NCI-H82 treated with DMSO at 0.1 percent for 48 hours (cell line): ENCODE measurements around the gene NDFIP1.

Experiments
- DNase-seq: peaks from one replicate; lab custom pipeline; 2025; ENCODE audit not compliant: unreplicated experiment; lab: John Stamatoyannopoulos, UW

NDFIP1 gene

GRCh38 chr5:142091012-142091411 is 17.6 kb upstream of the NDFIP1 start:
- peak; percentile 36 for DNase-seq

DNA sequence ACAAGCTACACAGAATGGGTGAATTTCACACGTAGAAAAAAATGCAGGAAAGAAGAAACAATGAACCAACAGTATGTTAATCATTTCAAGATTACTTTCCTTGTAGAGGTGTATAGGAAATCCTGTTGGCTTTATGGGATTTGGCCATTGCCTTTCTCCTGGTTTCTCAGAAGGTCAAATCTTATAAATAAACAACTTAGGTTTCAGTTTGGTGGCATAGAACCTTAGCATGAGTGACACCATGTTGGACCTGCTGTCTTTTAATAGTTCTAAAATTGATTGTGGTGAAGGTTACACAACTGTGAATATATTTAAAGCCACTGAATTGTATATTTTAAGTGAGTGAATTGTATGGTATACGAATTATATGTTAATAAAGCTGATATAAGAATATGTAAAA is 16.7 kb upstream of the NDFIP1 start:
- no peak for DNase-seq

GRCh38 chr5:142095035-142095434 is 13.5 kb upstream of the NDFIP1 start:
- DNase-seq = no peak

DNA sequence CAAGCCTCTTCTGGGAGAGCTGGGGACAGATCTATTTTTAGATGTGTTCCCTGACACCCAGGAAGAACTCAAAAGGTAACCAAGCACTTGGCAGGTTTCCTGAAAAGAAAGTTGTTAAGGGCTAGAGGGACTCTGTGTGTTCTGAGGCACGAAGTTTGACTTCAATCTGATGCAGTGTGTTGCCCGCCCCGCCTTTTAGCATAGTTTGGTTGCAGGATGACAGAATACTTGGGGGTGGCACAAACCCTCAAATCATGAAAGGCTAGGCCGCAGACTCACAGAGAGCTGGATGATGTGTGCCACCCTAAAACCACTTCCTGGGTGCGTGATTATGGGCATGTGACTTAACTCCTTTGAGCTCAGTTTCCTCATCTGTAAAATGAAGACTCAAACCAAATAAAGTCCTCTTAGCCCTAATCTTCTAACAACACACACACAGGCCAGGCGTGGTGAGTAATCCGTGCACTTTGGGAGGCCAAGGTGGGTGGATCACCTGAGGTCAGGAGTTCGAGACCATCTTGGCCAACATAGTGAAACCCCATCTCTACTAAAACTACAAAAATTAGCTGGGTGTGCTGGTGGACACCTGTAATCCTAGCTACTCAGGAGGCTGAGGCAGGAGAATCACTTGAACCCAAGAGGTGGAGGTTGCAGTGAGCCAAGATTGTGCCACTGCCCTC is 12.8 kb upstream of the NDFIP1 start:
- DNase-seq = no peak

GRCh38 chr5:142096382-142096781 is 12.2 kb upstream of the NDFIP1 start:
- DNase-seq = no peak

DNA sequence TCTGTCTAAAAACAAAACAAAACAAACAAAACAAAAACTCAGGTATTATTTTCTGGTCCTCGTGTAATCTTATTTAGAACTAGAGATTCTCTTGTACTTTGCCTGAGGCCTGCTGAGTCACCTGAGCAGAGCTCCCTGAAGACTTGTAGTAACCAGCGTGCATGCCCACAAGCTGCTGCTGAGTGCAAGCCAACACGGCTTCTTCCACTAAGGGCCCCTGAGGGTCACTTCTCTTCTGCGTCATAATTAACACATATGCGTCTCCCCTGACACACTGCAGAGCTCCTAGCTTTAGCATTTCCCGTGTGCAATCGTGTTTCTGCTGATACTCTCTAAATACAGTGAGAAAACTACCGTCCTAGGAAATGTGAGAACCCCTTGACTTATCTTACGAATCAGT is 10.9 kb upstream of the NDFIP1 start:
- no peak for DNase-seq

DNA sequence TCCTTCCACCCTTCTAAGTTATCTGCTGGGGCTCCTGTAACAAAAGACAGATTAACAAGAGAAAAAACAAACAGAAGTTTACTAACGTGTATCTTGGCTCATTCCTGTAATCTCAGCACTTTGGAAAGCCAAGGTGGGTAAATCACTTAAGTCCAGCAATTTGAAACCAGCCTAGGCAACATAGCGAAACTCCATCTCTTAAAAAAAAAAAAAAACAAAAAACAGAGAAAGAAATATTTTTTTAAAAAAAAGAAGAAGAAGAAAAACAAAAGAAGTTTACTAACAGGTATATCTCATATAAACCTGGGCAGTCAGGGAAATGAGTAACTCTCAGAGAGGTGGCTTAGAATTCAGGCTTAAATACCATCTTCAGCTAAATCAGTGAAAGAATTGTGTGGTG is 10.3 kb upstream of the NDFIP1 start:
- no peak for DNase-seq

GRCh38 chr5:142098931-142099330 is 9.6 kb upstream of the NDFIP1 start:
- DNase-seq = no peak

- no peak for DNase-seq
Measured at GRCh38 chr5:142100307-142100706, 8.3 kb upstream of the NDFIP1 start.

DNA sequence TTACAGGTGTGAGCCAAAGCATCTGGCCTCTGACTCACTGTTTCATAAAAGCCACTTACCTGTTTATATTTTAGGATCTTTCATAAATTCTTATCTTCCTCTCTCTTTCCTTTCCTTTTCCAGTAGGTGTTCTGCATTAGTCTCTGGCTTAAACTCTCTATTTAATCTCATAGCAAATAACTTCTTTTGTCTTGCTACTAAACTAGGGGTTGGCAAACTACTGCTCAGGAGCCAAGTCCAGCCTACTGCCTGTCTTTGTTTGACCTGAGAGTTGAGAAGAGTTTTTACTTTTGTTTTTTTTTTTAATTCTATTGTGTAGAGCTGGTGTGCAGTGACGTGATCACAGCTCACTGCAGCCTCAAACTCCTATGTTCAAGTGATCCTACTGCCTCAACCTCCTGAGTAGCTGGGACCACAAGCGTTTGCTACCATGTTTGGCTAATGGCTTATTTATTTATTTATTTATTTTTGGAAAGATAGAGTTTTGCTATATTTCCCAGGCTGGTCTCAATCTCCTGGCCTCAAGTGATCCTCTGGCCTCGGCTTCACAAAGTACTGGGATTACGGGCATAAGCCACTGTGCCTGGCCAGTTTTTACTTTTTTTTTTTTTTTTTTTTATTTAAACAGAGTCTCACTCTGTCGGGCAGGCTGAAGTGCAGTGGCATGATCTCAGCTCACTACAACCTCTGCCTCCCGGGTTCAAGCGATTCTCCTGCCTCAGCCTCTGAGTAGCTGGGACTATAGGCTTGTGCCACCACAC is 5.4 kb upstream of the NDFIP1 start:
- DNase-seq = no peak

DNA sequence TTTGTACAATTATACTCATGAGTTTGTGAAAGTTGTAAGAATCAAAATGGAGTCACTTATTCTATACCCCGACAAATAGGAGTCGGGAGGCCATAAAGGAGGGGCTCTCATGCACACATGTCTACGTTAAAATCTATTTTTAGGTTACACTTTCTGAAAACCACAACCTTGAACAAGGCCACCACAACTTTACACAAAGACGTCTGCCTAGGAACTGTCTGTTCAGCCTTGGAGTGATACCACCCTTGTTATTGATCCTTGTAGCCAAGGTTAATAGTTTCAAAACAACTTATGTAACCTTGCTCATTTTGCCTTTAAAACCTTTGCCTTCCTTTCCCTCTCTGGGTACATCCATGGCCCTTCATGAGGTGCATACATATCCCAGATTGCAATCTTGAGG is 4.1 kb upstream of the NDFIP1 start:
- no peak for DNase-seq

GRCh38 chr5:142106061-142106460 is 2.5 kb upstream of the NDFIP1 start:
- DNase-seq = no peak

DNA sequence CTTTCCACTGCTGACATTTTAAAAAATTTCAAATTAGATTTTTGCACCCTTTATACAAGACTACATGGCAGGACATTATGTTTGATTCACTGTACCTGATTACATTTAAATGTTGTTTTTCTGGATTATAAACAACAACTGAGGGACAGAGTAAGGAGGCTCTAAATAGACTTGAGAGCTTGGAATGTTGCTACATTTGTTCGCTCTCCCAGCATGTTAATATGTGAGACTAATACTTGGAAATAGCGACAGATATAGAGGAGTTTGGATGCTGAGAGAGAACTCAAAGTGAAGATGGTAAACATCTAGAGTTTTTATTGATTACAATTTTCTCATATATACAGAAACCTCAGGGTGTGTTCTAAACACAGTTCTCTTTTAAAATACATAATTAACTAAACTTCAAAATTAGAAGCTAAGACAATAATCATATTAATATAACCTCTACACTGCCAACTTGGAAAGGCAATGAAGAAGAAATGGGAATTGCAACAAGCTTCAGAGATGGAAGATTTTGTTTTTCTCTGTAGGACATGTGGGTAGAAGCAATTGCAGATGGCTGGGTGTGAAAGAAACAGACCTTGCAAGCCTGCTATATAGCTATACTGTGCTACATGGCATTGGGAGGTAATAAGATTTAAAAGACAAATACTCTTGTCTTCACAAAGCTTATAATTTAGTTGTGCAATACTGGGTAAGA is 1.4 kb upstream of the NDFIP1 start:
- DNase-seq = peak; percentile 42

DNA sequence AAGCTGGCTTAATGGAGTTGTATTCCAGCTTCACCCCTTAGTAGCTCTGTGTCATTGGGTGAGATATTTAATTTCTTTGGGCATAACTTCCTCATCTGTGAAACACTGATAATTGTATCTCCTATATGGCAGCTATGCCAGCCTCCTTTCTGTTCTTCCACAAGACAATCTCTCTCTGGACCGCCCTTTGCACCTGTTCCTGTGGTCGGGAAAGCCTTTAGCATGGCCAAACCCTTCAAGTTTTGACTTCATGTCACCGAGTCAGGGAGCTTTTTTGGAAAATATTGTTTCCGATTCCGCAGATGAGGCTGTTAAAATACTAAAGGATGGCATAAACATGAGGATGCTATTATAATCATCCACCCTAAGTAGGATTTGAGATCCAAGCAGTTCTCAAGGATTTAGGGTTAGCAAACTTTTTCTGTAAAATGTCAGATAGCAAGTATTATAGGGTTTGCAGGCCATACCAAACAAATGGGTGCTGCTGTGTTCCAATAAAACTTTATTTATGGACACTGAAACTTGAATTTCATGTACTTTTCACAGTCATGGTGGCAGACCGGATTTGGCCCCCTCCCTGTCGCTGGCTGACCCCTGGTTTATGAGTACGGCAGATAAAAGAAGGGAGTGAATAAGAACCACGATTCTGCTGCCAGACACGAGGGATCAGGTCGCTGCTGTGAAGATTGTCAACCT is 695 bp upstream of the NDFIP1 start:
- no peak for DNase-seq

DNA sequence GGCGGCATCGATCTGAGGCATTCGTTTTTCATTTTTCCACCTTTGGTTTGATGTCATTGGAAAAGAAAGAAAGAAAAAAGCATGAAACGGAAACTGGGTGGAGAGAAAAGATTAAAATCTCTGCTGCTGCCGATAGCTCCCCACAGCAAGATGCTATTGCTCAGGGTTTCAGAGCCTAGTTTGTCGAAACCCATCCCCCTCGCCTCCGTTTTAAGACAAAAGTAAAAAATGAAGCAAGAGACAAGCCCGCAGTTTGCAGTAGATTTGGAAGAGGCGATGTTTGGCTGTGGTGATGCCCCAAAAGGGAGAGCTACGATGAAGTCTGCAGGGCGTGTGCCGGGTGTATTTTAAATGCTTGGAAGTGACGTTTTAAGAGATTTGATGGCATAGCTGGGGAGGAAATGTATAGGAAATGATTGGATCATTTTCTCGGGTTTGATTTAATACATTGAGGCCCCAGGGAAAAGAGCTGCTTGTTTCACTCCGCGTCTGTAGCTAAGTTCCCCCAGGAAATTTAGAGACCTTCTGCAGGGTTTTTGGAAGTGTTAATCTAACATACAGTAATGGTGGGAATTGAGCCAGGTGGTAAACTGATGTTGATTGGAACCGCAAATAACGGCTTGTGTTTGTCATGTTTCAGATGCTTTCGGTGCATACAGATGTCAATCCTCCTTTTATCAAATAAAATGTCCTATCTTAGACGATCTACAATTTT is 909 bp downstream of the NDFIP1 start:
- no peak for DNase-seq

- DNase-seq = no peak
Measured at GRCh38 chr5:142110046-142110531, 1.5 kb downstream of the NDFIP1 start.

DNA sequence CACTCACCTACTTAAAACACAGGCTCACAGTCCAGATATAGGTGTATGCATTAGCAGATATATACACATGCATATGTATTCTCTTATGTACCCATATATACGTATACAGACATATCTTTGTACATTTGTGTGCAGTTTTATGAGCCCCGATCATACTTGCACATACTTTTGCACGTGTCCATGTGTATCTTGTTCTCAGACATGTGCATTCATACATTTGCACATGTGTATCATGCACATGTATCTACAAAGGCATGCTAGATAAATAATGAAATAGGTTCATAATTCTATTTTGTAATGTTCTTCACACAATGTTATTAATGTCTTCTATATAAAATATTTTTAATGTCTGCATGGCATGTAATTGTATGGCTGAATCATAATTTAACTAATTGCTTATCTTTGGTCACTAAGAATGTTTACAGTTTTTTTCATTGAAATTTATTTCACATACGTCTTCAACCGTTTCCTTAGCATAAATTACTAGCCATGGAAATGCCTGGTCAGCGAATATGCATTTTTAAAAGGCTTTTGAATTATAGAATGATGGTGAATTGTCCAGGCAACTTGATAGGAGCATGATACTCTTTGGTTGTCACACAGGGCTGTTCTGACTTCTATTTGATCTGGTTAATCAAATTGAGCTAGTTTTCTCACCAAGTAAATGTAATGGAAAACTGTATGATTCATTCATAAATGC is 2.6 kb downstream of the NDFIP1 start:
- DNase-seq = no peak

DNA sequence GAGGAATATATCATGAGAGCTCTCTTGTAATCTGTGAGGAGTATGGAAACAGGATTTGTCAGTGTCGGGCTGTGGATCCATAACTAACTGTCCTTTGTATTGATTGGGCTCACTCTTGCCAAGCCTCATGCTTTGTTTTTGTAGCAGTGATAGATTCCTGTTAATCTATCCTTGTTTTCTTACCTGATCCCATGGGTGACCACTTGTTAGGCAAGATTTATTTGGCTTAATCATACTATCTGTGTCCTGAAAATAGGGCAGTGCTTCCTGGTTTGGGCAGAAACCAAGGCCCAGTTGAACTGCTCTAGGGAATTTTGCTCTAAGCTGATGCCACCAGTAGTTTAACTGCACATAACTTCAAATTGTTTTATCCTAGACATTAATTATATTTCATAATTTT is 6.1 kb downstream of the NDFIP1 start:
- DNase-seq = no peak

GRCh38 chr5:142115937-142116614 is 7.5 kb downstream of the NDFIP1 start:
- no peak for DNase-seq
